Medulla oblongata (tissue), 1 donor: Measurements from ENCODE around the gene CSH2.
"Not testable (repeated sequence)": the region's sequence is repeated elsewhere in the genome, so short reads cannot be mapped to it uniquely, and the experiment has no call there.

Experiments
- DNase-seq: peaks from one replicate; pipeline ENCODE4 v3.0.0-alpha.2; 2015; ENCODE audit errors: extremely low spot score

CSH2 gene

DNA sequence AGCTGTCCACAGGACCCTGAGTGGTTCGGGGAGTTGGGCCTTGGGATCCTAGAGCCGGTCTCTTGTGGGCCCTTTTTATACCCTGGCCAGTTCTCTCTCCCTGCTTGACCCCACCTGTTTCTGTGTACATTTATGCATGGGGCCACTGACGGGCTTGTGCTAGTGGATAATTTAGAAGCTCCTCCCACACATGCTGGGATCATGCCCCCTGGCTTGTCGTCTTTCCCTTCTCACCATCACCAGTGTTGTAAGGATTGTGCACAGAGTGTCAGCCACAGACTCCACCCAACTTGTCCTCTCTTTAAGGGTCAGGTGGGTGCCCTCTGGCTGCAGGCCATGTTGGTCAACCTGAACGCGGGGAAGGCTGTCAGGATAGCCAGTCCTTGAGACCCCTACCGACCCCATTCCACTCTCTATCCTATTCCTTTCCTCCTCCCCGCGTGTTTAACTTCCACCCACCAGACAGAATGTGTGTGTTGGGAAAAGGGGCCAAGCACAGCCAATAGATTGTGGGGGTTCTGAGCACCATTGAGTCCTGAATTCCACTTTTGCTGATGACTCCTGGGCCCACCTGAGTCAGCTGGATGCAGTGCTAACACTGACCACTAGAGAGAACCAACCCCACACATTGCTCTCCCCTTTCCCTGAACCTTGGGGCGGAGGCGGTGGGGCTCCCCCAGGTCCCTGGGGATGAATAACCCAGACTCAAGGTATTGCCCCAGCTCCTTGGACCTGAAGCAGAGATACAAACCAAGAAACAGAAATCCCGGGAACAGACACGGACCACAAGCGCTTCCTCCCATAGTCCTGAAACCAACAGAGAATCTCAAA, 23.3 kb upstream of the CSH2 start, which contains the start of gene CSH1:
TSS of gene CSH1 (minus strand) at position 51 of the 831 bp plus-strand sequence. CDS start 63 bp downstream, outside the sequence.
- DNase-seq: not testable (repeated sequence)

DNA sequence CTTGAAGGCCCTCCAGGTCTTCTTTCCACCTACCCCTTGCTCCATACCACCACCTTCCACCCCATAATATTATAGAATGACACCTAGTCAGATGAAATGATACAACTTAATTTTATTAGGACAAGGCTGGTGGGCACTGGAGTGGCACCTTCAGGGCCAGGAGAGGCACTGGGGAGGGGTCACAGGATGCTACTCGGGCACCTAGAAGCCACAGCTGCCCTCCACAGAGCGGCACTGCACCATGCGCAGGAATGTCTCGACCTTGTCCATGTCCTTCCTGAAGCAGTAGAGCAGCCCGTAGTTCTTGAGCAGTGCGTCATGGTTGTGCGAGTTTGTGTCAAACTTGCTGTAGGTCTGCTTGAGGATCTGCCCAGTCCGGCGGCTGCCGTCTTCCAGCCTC, 21.3 kb upstream of the CSH2 start:
- DNase-seq: not testable (repeated sequence)

DNA sequence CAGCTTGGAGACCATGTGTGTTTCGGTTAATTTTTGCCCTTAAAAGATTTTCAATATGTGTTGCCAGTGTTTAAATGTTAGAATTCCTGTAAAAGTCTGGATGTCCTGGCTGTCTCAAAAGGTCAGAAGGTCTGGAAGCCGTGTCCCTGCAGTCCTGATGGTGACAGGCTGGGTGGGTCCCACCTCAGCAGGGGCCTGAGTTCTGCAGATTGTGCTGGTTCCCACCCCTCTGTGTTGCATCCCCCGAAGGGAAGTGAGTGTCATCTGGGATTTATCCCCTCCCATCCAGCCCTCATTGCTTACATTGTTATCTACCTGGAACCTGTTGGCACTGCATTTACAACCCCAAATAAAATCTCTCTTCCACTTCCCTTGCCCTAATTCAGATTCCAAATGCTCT, 20.5 kb upstream of the CSH2 start:
- DNase-seq: not testable (repeated sequence)

DNA sequence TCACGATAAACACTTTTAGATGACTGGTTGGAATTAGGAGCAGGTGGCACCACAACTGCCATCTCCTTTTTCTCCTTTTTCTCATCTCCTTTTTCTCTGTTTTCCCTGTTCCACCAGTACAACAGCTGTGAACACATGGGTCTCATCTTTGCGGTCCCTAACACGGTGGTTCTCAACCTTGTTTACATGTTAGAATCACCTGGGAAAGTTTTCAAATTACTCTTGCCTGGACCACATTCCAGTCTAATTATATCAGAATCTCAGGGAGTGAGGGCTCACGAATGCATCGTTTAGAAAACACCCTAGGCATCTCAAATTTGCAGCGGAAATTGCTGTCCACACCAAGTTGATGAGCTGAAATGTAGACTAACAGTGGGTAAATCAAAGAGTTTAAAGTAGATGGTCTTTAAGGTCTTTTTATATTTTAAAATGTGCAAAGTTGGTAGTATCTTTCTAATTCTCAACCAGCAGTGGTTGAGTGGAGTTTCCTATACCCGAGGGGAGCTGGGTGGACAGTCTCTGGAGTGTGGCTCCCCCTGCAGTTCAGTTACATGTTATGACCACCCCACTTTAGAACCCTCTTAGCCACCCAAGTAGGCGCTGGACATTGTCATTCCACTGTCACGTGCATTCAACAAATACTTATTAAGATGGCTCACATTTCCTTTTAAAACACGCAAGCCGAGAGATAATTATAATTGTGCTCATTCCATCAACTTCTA, 19.0 kb upstream of the CSH2 start:
- not testable (repeated sequence) for DNase-seq

DNA sequence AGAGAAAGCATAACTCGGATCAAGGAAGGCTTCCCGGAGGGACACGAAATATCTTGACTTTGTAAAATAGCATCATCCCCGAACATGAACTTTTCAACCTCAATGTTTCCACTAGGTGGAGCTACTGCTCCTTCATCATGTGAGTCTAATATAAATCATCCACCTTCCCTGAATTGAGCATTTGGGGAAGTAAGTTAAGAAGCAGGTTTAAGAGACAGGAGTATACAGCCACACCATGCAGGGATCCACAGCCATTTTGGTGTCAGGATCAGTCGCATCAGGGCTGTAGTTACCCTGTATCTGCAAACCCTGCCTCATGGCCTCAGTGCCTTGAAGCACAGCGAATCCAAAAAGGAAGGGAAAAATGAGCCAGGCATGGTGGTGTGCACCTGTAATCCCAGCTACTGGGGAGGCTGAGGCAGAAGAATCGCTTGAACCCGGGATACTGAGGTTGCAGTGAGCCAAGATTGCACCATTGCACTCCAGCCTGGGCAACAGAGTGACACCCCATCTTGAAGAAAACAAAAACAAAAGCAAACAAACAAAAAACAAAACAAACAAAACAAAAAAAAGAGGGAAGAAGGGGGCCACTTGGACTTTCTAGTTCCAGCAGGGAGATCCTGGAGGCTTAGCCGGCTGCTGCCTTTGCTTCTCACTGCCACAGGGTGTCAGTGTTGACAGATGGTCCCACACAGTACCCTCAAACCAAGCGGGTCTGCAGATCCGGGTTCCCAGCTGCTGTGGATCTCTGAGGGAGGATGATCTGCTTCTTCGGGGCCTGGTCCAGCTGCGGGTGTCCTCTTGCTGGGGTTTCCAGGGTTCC, 15.8 kb upstream of the CSH2 start:
- peak; percentile 42 for DNase-seq

DNA sequence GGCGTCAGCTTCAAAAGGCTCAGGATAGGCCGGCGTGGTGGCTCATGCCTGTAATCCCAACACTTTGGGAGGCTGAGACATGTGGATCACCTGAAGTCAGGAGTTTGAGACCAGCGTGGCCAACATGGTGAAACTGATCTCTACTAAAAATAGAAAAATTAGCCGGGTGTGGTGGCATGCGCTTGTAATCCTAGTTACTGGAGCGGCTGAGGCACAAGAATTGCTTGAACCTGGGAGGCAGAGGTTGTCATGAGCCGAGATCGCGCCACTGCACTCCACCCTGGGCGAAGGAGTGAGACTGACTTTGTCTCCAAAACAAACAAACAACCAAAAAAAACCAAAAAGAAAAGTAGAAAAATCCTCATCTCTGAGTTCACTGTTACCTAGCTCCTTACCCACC, 11.6 kb upstream of the CSH2 start:
- DNase-seq: not testable (repeated sequence)

DNA sequence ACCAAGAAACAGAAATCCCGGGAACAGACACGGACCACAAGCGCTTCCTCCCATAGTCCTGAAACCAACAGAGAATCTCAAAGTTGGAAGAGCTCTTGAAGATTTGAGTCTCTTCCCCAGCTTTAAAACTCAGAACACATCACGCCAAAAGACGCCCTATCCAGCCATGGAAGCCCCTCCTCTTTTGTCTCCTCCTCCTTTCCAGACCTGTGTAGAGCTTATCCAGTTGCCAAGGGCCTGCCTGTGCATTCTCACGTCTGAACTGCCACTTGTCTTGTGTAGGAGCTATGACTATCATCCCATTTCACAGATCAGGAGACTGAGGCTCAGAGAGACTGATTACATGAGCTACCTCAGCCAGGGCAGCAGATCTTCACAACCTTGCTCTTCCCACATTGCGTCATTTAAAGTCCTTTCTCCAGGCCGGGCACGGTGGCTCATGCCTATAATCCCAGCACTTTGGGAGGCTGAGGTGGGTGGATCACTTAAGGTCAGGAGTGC, 9.2 kb upstream of the CSH2 start:
- DNase-seq: not testable (repeated sequence)

DNA sequence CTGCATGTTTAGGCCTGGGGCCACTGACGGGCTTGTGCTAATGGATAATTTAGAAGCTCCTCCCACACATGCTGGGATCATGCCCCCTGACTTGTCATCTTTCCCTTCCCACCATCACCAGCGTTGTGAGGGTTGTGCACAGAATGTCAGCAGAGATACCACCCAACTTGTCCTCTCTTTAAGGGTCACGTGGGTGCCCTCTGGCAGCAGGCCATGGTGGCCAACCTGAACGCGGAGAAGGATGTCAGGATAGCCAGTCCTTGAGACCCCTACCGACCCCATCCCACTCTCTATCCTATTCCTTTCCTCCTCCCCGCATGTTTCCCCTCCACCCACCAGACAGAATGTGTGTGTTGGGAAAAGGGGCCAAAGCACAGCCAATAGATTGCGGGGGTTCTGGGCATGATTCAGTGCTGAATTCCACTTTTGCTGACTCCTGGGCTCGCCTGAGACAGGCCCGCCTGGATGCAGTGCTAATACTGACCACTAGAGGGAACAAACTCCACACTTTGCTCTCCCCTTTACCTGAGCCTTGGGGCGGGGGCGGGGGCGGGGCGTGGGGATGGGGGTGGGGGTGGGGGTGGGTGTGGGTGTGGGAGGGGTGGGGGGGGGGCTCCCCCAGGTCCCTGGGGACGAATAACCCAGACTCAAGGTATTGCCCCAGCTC, 8.6 kb upstream of the CSH2 start, which contains the start of gene GH2:
TSS of gene GH2 (minus strand) at position 10 of the 667 bp plus-strand sequence. CDS start 143 bp downstream, outside the sequence.
- DNase-seq: no peak

DNA sequence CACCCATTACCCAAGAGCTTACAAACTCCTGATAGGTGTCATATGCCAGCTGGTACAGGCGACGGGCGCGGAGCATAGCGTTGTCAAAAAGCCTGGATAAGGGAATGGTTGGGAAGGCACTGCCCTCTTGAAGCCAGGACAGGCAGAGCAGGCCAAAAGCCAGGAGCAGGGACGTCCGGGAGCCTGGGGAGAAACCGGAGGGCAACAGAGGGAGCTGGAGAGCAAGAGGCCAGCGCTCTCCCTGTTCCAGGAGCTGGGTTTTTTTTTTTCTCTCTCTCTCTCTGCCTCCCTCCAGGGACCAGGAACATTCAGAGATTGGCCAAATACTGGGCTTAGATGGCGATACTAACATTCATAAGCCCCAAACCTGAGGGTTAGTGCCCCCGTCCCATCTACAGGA, 7.9 kb upstream of the CSH2 start:
- DNase-seq: not testable (repeated sequence)

DNA sequence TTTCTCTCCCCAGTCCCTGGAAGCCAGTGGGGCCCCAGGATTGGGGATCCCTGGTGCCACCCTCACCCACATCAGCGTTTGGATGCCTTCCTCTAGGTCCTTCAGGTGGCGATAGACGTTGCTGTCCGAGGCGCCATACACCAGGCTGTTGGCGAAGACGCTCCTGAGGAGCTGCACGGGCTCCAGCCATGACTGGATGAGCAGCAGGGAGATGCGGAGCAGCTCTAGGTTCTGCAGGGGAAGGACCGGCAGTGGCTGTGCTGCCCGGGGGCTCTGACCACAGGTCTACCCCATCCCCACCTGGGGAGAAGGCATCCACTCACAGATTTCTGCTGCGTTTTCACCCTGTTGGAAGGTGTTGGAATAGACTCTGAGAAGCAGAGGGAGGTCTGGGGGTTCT, 7.2 kb upstream of the CSH2 start:
- no peak for DNase-seq

DNA sequence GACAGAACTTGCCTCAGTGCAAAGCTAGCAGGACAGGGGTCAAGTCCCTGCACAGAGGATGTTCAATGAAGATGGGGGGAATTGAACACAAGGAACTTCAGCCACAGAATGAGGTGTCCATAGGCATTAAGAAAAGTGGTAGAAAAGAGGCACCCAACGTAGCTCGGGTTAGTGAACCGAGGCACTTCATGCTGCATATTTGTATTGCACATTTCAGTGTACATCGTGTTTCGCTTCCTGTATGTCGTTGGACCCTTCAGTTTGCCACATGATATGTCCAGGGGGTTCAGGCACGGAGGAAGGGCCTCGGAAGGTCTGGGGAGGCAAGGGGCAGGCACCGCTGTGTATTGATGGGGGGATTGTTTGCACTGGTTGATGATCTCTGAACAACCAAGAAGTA, 4.9 kb upstream of the CSH2 start:
- DNase-seq: not testable (repeated sequence)

DNA sequence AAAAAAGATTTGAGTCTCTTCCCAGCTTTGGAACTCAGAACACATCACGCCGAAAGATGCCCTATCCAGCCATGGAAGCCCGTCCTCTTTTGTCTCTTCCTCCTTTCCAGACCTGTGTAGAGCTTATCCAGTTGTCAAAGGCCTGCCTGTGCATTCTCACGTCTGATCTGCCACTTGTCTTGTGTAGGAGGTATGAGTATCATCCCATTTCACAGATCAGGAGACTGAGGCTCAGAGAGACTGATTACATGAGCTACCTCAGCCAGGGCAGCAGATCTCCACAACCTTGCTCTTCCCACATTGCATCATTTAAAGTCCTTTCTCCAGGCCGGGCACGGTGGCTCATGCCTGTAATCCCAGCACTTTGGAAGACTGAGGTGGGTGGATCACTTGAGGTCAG, 1.2 kb upstream of the CSH2 start:
- DNase-seq: not testable (repeated sequence)

DNA sequence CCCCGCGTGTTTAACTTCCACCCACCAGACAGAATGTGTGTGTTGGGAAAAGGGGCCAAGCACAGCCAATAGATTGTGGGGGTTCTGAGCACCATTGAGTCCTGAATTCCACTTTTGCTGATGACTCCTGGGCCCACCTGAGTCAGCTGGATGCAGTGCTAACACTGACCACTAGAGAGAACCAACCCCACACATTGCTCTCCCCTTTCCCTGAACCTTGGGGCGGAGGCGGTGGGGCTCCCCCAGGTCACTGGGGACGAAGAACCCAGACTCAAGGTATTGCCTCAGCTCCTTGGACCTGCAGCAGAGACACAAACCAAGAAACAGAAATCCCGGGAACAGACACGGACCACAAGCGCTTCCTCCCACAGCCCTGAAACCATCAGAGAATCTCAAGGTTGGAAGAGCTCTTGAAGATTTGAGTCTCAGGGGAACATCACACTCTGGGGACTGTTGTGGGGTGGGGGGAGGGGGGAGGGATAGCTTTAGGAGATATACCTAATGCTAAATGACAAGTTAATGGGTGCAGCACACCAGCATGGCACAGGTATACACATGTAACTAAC, 667 bp upstream of the CSH2 start:
- DNase-seq: not testable (repeated sequence)

DNA sequence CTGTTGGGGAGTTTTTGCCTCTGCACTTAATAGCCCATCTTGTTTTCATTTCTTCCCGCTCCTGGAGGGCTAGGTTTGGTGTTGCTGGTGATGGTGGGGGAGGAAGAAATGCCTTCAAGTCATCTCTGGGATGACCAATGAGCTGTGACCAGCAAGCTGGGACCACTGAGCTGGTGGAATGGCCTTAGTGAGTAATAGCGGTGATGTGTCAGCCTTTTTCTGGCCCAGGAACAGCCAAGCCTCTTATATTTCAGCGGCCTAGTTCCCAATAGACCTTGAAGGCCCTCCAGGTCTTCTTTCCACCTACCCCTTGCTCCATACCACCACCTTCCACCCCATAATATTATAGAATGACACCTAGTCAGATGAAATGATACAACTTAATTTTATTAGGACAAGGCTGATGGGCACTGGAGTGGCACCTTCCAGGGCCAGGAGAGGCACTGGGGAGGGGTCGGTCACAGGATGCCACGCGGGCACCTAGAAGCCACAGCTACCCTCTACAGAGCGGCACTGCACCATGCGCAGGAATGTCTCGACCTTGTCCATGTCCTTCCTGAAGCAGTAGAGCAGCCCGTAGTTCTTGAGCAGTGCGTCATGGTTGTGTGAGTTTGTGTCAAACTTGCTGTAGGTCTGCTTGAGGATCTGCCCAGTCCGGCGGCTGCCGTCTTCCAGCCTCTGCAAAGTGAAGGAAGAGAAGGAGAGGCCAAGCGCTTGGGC, 1.7 kb downstream of the CSH2 start:
- DNase-seq: not testable (repeated sequence)

DNA sequence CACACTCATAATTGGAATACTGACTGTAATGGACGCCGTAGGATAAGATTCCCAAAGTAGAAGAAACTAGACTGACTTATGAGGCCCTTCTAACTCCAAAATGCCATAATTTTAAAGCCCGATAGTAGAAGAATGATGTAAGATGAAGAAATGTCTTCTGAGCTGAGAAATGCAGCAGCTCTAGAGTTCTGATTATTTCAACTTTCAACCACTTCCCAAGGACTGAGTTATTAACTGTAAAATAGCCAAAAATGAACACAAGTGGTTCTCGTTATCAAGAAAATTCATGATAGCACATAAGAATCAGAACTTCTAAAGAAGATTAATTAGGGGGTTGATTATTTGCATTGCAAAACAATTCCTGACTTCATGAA, 3.2 kb downstream of the CSH2 start:
- DNase-seq: not testable (repeated sequence)

DNA sequence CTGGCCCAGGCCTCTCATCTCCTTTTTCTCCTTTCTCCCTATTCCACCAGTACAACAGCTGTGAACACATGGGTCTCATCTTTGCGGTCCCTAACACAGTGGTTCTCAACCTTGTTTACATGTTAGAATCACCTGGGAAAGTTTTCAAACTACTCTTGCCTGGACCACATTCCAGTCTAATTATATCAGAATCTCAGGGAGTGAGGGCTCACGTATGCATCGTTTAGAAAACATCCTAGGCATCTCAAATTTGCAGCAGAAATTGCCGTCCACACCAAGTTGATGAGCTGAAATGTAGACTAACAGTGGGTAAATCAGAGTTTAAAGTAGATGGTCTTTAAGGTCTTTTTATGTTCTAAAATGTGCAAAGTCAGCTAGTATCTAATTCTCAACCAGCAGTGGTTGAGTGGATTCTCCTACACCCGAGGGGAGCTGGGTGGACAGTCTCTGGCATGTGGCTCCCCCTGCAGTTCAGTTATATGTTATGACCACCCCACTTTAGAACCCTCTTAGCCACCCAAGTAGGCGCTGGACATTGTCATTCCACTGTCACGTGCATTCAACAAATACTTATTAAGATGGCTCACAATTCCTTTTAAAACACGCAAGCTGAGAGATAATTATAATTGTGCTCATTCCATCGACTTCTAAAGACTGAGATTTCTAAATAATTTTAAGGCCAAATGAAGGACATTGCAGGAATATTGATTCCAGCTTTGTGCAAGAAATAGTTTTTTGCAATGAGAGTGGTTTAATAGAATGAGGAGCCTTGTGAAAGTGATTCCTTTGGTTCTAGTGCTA, 3.8 kb downstream of the CSH2 start:
- not testable (repeated sequence) for DNase-seq

DNA sequence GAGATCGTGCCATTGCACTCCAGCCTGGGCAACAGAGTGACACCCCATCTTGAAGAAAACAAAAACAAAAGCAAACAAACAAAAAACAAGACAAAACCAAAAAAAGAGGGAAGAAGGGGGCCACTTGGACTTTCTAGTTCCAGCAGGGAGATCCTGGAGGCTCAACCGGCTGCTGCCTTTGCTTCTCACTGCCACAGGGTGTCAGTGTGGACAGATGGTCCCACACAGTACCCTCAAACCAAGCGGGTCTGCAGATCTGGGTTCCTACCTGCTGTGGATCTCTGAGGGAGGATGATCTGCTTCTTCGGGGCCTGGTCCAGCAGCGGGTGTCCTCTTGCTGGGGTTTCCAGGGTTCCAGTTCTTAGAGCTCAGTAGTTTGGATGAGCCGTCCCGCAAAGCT, 6.9 kb downstream of the CSH2 start:
- not testable (repeated sequence) for DNase-seq

DNA sequence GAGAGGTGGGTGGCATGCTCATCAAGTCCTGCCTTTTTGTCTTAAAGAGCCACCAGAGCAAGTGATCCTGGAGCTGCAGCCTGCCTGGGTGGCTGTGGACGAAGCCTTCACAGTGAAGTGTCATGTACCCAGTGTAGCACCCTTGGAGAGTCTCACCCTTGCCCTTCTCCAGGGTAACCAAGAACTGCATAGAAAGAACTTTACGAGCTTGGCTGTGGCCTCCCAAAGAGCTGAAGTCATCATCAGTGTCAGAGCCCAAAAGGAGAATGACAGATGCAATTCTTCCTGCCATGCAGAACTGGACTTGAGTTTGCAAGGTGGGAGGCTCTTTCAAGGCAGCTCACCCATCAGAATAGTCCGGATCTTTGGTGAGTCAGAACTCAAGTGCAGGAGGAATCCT, 14.2 kb downstream of the CSH2 start:
- DNase-seq: no peak

DNA sequence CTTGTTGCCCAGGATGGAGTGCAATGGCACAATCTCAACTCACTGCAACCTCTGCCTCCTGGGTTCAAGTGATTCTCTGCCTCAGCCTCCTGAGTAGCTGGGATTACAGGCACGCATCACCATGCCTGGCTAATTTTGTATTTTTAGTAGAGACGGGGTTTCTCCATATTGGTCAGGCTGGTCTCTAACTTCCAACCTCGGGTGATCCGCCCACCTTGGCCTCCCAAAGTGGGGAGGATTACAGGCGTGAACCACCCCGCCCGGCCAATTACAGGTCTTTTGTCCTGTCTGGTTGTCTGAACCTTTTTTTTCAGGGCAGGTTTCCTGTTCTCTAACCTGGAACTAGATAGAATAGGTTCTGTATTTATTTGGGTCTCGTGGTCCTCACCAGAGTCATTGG, 17.1 kb downstream of the CSH2 start:
- DNase-seq: not testable (repeated sequence)
